GM21717 (cell line): ENCODE data around the gene ZFX.
"Not testable (repeated sequence)": the region's sequence is repeated elsewhere in the genome, so short reads cannot be mapped to it uniquely, and the experiment has no call there.

Experiments used
- ATAC-seq: cut with Tn5 transposase; IDR thresholded peaks from one replicate; pipeline ENCODE4 v1.9.1; 2021; ENCODE audit warnings: mild to moderate bottlenecking, moderate library complexity; ENCODE audit not compliant: unreplicated experiment

ZFX gene

DNA sequence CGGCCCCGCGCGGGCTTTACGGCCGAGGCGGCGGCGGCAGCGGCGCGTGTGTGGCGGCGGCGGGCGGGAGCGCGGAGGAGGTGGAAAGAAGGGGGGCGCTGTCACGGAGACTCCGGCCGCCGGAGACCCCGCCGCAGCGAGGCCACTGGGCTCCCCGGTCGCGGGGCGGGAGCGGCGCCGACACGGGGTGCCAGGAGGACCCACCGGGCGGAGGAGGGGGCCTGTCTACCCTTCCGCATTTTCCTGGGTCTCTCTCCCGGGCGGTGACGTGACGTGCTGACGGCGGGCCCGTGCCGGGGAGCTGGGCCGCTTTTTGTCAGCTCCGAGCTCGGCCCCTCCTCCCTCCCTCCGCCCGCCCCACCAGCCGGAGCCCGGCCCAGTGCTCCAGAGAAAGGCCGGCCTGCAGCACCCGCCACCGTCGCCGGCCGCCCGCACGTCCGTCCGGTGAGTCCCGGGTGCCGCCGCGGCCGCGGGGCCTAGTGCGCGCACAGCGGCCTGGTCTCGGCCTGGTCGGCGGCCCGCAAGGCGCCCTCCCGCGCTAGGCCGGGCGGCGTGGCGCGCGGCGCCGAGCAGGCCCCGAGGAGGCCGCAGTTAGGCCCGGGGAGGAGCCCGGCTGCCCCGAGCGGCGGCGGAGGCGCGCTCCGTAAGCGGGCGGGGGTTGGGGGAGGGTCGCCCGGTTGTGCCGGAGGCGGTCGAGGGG is at the start of gene ZFX:
Gene ZFX, plus strand, starts transcription at position 379 of the 700 bp plus-strand sequence. CDS start 23,014 bp downstream, outside the sequence.
- ATAC-seq = peak; percentile 45

DNA sequence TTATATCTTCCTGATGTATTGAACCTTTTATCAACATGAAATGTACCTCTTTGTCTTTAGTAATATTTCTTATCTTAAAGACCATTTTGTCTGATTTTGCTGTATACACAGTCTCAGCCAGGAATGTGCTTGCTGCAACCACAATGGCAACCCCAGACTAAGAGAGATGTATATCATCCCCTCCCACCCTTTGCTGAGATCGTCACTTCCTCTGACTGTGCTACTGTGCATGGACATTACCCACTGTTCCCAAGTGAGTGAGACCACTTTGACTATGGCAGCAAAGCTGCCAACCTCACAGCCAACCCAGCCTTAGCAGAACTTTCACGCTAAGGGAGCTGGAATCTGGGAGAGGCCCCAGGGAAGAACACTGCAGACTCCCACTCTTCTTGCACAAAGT is 48.8 kb upstream of the ZFX start:
- ATAC-seq = no peak

DNA sequence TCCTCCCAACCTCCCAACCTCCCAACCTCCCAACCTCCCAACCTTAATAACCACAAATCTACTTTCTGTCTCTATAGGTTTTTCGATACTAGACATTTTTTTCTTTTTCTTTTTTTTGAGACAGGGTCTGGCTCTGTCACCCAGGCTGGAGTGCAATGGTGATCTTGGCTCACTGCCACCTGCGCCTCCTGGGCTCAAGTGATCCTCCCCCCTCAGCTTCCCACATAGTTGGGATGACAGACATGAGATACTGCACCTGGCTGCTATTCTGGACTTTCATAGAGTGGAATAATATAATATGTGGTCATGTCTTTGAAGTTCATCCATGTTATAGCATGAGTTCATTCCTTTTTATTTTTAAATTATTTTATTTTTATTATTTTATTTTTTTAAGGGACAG is 39.5 kb upstream of the ZFX start:
- no peak for ATAC-seq

DNA sequence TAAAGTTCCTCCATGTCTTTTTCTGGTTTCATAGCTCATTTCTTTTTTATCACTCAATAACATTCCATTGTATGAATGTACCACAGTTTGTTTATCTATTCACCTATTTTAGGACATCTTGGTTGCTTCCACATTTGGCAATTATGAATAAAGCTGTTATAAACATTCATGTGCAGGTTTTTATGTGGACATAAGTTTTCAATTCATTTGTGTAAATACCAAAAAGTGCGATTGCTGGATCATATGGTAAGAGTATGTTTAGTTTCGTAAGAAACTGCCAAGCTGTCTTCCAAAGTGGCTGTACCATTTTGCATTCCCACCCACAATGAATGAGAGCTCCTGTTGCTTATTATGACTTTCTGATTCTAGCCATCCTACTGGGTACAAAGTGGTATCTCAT is 36.3 kb upstream of the ZFX start:
- no peak for ATAC-seq

DNA sequence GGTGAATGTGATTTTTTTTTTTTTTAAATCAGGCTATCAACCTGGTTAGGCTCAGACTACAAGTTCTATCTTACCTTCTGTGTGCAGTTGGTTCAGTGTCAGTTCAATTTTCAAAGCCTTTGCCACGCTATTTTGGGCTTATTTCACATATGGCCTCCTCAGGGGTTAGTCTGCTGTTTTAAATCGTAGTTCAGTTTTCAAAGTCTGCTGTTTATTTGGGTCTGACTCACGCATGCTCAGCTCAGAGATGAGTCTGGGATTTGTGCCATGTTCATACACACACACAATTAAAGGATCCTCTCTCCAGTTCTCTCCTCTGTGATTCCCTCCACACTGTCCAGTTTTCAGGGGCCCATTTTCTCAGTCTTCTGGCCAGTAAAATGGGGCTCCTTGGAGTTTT is 32.3 kb upstream of the ZFX start:
- ATAC-seq = no peak

DNA sequence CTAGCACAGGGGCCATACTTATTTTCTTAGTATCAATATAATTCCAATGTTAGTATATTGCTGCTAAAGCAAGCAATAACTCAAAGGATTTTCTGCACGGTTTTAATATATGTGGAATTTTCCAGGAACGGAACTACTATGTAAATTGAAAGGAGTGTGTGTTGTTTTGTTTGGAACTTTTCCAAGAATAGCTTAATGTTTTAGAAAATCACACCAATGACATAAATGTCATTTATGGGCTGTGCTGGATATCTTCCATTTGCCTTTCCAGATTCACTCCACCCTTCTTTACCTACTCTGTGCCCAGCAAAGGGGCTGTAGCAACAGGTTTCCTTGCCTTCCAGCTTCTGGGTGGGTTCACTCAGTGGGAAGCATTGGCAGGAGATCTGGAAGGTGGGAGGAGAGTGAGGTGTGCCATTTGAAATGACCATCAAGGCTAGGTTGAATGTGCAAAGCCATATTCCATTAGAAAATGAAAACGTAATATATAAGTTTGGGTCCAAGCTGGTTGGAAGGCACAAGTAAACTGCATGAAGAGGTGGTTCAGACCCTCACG is 25.2 kb upstream of the ZFX start:
- ATAC-seq = no peak

DNA sequence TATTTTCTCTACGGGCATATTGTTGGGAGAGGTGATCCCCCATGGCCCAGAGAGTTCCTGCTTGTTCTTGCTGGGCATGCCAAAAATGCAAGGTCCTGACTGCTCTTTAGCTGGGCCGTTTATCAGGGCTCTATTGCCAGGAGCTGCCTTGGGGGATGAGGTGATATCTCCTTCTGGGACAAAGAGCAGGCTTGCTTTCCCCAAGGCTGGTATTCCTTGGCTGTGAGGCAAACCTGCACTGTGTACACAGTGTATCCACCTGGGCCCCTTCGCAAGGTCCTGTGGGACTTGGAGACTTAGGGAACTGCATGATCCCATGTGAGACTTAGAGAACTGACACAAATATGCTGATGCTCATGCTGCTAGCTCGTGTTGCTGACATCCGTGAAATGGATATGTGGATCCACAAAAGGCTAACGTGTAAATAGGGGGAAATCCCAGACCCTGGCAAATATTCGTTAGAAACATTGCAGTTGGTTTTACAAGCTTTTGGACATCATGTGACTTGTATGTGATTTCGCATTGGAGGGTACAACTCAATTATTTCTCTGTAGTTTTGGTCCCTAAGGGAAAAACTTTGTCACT is 24.4 kb upstream of the ZFX start:
- no peak for ATAC-seq

DNA sequence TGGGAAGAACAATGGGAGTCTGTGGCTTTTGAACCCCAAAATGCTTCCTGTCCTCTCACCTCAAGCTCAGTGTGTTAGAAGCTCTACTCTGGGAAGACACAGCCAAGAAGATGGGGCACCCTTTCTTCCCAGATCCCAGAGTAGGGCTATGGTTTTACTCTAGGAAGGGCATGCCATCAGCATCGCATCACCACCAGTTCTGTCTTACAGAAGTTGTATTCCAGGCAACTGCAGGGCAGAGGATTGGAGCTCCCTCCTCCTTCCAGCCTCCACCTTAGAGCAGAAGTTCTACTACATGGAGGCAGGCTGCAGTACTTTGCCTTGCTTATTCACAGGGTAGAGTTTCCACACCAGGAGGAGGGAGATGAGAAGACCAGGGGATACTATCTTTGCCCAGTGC is 18.1 kb upstream of the ZFX start:
- no peak for ATAC-seq

DNA sequence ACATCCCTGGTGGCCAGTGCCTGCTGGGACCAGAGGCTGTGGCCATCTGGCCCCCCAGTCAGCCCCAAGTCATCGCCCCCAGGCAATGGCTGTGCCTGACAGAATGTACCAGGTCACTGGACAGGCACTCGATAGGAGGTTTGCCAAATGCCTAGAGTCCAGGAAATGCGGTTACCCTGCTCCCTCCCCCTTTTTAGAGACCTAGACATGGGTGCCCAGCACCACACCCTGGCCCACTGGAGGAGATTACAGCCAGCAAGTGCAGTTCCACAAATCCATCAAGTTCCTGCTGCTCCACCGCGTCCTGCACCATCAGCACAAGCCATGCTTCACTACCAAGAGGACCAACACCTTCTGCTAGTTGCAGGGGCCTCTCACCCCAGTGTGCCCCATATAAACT is 16.2 kb upstream of the ZFX start:
- ATAC-seq = no peak

DNA sequence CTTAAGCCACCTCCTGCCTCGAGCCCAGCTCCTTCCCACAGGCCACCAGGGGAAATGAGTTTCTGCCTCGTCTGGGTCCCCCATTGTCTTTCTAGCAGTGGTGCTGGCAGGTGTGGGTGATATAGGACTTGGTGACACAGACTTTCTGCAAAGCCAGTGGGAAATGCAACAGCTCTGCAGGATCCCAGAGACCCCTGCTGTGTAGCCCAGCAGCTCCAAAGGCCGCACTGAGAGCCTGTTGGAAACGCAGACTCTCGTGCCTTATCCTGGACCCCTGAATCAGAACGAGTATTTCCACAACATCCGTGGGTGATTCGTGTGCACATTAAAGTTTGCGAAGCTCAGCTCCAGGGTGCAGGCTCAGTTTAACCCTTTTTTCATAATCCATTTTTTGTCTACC is 13.8 kb upstream of the ZFX start:
- ATAC-seq = not testable (repeated sequence)

DNA sequence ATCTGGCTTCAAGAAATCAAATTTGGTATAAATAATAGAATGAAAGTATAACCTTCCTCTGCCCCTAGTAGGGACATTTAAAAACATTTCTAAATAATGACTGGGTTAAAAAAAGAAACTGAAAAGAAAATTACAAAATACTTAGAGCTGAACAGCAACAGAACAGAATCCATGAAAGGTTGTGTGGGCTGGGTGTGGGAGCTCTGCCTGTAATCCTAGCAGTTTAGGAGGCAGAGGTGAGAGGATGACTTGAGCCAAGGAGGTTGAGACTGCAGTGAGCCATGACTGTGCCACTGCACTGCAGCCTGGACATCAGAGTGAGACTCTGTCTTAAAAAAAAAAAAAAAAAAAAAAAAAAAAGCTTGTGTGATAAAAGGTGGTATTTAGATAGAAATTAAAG is 12.3 kb upstream of the ZFX start:
- ATAC-seq = no peak

DNA sequence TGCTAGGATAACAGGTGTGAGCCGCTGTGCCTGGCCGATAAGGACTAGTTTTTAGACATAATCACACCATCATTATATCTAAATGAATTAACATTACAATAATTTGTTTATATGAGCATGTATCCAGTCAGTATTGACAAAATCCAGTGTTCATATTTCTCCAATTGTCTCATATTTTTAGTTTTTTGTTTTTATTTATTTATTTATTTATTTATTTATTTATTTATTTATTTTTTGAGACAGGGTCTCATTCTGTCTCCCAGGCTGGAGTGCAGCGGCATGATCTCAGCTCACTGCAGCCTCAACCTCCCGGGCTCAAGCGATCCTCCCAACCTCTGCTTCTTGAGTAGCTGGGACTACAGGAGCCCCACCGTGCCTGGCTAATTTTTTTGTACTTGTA is 5.5 kb upstream of the ZFX start:
- not testable (repeated sequence) for ATAC-seq

DNA sequence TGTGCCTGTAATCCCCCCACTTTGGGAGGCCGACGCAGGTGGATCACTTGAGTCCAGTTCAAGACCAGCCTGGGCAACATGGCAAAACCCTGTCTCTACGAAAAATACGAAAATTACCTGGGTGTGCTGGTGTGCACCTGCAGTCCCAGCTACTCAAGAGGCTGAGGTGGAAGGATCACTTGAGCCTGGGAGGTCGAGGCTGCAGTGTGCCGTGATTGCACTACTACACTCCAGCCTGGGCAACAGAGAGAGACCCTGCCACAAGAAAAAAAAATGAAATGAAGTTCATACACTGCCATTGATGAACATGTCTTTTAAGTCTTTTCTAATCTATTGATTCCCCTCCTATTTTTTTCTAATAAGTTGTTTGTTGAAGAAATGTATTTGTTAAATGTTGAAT is 5.0 kb upstream of the ZFX start:
- ATAC-seq = no peak

DNA sequence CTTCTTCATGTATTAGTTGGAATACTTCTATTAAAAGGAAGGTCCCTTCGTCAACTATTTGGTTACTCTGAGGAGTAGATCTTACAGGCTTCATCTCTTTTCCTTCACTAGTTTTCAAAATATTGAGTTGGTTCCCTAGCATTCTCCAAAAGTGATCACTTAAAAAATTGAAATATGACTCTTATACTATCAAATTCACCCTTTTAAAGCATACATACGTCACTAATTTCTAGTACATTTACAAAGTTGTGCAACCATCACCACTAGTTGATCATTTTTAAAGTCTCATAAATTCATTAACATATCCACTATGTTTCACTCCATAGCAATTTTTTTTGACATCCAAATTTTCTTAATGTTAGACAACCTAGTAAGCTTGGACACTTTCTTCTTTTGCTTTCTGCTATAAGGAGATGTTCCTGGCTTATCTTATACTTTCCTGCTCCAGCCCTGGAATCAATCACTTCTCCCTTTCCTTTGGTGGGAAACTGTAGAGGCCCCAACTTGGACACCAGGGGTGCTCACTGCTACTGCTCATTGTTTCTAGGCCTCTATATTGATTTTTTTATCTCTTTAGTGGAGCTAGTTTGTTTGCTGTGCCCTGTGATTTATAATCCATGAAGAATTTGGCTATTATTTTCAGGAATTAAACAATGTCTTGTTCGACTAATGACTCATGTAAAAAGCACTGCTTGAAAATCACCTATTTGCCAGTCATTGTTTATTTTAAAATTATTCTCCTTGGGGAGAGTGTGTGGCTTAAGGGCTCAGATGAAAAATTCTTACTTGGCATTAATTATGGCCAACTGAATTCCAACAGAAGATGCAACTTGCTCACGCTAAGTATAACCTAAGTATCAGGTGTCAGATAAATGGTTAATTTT is 4.0 kb upstream of the ZFX start:
- no peak for ATAC-seq

DNA sequence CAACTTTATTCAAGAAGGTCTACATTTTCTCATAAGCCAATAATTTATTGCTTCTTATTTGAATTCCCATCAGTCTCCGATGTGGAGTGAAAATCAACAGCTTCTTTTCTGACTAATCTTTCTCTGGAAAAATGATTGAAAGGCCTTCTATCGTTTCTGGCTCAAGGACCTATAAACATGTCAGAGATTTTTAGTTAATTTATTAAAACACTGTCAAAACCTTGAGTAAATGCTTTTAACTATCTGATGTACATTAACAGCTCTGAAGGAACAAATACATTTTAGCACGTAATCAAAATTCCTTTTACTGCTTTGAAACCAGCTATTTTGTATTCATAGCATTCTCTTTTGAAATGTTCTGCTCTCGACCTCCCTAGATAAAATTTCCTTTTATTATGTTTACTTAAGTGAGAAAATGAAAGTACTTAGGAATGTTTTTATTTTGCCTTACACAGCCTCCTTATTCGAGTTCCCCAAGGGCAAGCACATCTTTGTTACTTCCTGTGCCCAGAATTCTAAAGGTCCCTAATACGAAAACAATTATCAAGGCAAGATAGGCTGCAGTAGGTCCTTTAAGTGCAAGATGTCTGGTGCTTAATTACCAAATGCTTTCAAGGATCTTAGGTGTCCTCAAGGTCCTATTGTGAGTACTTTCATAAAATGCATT is 3.1 kb upstream of the ZFX start:
- ATAC-seq = no peak

DNA sequence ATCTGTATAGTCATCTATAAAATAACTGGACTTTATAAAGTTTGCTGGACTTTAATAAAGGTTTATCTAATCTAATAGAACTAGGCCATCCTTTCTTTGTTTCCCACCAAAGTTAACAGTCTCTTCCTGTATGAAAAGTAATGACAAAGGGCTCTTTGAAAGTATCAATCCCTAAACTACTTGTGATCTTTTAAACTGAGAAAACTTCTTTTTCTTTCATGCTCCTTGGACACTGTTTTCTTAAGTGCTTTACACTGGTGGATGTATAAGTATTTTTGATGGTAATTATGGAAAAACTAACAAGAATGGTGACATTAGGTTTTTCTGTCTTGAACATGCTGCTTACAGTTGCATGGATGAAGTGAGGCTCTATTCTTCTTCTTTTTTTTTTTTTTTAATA is 2.4 kb upstream of the ZFX start:
- no peak for ATAC-seq

DNA sequence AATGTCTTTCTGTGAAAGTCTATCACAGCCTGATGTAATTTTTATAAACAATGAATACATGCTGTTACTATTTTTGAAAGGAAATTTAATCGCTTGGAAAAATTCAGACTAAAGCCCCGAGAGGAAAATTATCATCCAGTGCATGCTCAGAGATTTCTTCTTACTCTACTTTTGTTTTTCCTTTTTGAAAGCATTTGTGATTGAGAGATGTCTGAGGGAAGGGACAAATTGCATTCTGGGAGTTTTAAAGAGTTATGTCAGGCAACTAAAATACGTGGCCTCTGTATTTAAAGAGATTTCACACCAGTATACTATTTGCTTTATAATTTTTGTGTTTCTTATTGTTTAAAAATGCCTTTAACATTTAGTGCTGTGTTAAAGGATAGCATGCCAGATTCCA is 1.4 kb upstream of the ZFX start:
- ATAC-seq = no peak

DNA sequence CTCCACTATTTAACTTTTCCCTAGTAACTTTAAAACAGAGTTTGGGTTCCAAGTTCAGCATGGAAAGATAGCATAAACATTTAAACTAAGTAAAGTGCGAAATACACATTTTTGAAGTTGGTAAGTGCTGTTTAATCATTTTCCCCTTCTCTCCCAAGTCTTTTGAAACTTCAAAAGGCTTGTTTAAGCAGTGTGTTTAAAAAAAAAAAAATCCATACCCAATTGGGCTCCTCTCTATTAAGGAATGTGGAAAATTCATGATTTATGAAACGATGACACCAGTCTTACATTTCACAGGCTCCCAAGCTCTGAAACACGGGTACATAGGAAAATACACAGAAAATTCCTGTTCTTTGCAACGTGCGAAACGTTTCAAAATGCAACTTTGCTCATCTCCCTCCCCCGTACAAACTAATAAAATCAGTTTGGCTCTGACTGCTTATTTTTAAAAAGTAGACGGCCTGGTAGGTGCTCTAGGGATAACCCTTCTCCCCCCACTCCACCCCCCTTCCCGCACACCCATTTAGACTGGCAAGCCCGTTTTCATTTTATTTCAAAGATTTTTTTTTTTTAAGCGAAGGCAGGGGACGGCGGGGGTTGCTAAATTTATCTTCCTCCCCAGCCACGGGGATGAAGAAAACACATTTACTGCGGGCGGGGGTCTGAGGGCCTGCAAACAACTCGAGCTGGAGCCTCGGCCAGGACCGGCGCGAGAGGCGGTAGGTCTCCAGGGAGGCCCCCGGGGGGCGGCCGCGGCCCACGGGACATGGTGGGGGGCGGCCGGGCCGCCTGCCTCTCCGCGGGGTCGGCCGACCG is 786 bp upstream of the ZFX start:
- peak; percentile 9 for ATAC-seq

DNA sequence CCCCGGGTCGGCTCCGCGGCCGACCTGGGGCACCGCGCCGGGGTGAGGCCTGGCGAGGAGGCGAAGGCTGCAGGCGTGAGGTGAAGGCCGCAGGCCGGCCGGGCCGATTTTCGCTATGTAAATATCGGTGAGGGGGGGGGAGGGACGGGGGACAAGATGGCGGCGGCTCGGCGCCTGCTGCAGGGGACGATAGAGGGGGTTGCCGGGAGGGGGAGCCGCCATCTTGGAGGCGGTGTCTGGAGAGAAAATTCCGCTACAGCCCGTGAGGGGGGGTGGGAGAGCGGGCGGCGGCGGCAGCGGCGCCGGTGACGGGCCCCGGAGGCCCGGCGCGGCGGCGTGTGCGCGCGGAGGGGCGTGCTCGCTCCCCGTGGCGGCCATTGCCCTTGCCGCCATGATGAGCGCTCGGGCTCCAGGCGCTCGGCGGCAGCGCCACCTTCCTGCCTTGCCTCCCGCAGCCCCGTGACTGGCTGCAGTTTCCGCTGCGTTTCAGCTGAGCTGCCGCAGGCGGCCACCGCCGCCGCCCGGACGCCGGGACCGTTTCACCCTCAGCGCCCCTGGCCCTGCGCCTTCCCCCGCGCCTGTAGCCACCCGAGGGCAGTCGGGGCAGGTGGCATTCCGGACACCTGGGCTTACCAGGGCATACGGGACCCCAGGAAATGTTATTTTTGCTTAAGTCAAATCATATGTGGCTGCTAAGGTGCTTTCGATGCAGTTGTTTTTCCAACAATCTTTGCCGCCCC is 692 bp downstream of the ZFX start:
- ATAC-seq = peak; percentile 69

DNA sequence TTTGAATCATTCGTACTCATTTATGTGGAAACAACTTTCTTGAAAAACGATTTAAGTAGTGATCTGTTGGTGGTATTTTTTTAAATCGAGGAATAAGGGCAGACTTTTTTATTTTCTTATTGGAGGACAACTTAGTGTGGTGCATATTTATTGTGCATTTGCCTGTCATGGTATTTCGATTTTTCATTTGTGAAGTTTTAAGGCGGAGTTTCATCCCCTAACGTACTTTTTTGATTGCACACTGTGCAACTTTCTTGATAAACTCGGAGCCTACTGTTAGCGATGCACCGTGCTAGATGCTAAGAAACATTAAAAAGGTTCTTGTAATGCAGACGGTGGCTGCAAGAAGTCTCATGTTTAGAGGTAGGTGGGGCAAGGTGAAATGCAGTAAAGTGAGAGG is 1.4 kb downstream of the ZFX start:
- ATAC-seq = no peak
